Transverse colon (tissue), 4 donors: ENCODE measurements around the gene TRMT1.

Experiments used
- EP300 ChIP-seq: sonication (generic); formaldehyde crosslinking; IDR thresholded peaks from one replicate; pipeline ENCODE4 v1.6.1; 2017; ENCODE audit warnings: antibody characterized with exemption, low read depth
- POLR2A ChIP-seq: fragments of 450-650 bp; IDR thresholded peaks from one replicate; pipeline ENCODE4 v1.6.1; 2016; ENCODE audit warnings: antibody characterized with exemption, mild to moderate bottlenecking, moderate library complexity
- POLR2AphosphoS5 ChIP-seq, 3 donors: sonication (generic); formaldehyde crosslinking; IDR thresholded peaks; one replicate each; pipeline ENCODE4 v1.6.1; 2016; ENCODE audit warnings: antibody characterized with exemption in 3 of 3
- TF ChIP-seq, protein P1 (sequence below), 5 experiments: fragments of 200-600 bp in 3 of 5; fragments of 450-650 bp in 2 of 5; sonication (generic) in 3 of 5; IDR thresholded peaks; 1 replicate in 2 of 5; 2 replicates in 3 of 5; pipeline ENCODE4 v1.5.1; 2016 to 2017; ENCODE audit warnings: antibody characterized with exemption in 5 of 5, inconsistent platforms in 3 of 5, mild to moderate bottlenecking in 2 of 5, moderate library complexity in 1 of 5

DNA sequence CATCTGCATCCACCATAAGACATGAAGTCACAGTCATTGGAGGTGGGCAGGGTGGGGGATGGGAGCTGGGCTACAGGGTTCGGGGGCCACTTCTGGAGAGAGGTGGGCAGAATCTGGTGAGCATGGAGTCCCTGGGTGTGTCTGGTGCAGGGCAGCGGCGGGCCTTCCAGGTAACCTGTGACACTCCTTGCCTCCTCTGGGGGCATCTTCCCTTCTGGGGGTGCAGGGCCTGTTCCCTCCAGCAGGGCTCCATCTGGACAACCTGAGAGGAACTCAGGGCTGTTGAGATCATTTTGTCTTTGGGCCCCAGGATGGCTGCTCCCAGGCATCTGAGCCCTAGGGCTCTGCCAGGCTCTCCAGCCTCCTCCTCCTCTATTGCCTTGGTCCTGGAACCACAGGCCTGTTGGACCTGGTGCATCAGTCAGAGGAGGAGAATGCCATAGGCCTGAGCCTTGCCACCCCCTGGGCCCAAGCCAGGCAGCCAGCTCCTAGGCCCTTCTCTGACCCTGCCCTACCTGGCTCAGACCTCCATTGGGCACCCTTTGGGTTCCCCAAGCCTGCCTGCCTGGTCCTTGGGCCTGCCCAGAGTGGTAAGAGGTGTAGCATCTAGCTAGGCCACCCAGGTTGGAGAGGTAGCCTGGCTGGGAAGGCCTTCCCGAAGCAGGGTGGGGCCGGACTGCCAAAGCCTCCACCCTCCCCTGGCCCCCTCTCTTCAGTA is 27.2 kb downstream of the TRMT1 start:
- TF ChIP-seq, protein P1, sequence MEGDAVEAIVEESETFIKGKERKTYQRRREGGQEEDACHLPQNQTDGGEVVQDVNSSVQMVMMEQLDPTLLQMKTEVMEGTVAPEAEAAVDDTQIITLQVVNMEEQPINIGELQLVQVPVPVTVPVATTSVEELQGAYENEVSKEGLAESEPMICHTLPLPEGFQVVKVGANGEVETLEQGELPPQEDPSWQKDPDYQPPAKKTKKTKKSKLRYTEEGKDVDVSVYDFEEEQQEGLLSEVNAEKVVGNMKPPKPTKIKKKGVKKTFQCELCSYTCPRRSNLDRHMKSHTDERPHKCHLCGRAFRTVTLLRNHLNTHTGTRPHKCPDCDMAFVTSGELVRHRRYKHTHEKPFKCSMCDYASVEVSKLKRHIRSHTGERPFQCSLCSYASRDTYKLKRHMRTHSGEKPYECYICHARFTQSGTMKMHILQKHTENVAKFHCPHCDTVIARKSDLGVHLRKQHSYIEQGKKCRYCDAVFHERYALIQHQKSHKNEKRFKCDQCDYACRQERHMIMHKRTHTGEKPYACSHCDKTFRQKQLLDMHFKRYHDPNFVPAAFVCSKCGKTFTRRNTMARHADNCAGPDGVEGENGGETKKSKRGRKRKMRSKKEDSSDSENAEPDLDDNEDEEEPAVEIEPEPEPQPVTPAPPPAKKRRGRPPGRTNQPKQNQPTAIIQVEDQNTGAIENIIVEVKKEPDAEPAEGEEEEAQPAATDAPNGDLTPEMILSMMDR (IDR thresholded peaks at IDR 0.05) = peak in 2 of 5 experiments; percentile 5 to 9
- TF ChIP-seq POLR2A (no peak), EP300 (no peak), POLR2AphosphoS5 (IDR thresholded peaks at IDR 0.05) (no peak)
